Liver (tissue), 3 donors: ENCODE measurements around the gene VARS1.

Experiments
- CTCF ChIP-seq: fragments of 150-350 bp; IDR thresholded peaks from 2 replicates; pipeline ENCODE4 v1.5.1; 2017; ENCODE audit warnings: improper control_type of control experiment, low read depth, low read length; ENCODE audit not compliant: missing input control
- EGR1 ChIP-seq, 2 donors: IDR thresholded peaks; 2 replicates each; pipeline ENCODE4 v1.6.1; 2016 to 2018; ENCODE audit warnings: antibody characterized with exemption in 2 of 2, low read depth in 2 of 2
- GABPA ChIP-seq, 2 donors: IDR thresholded peaks in 1 of 2; conservative IDR thresholded peaks in 1 of 2; 2 replicates each; pipeline ENCODE4 v1.6.1; 2016; ENCODE audit warnings: antibody characterized with exemption in 2 of 2, mild to moderate bottlenecking in 1 of 2, moderate library complexity in 1 of 2
- HNF4G ChIP-seq: IDR thresholded peaks from 2 replicates; pipeline ENCODE4 v1.6.1; 2016; ENCODE audit warnings: antibody characterized with exemption
- RAD21 ChIP-seq, 2 donors: IDR thresholded peaks; 2 replicates each; pipeline ENCODE4 v1.6.1; 2016; ENCODE audit warnings: antibody characterized with exemption in 2 of 2, mild to moderate bottlenecking in 2 of 2
- REST ChIP-seq: IDR thresholded peaks from 2 replicates; pipeline ENCODE4 v1.6.1; 2016; ENCODE audit warnings: antibody characterized with exemption, mild to moderate bottlenecking
- TAF1 ChIP-seq: conservative IDR thresholded peaks from 2 replicates; pipeline ENCODE4 v1.6.1; 2016; ENCODE audit warnings: antibody characterized with exemption, mild to moderate bottlenecking
- YY1 ChIP-seq: IDR thresholded peaks from 2 replicates; pipeline ENCODE4 v1.6.1; 2016; ENCODE audit warnings: antibody characterized with exemption, mild to moderate bottlenecking
- donor health status: healthy.
- donor health status: healthy.

GRCh38 chr6:31777667-31778050 is 17.9 kb downstream of the VARS1 start:
- TF ChIP-seq CTCF (no peak), RAD21 (IDR thresholded peaks at IDR 0.05) (no peak), GABPA (IDR thresholded peaks at IDR 0.05 in 1 of 2, conservative IDR thresholded peaks at IDR 0.05 in 1 of 2) (no peak), EGR1 (IDR thresholded peaks at IDR 0.05; ENCODE audit: low read depth in 2 of 2) (no peak), TAF1 (no peak), REST (no peak), YY1 (no peak), HNF4G (no peak)
